Gastrocnemius medialis (tissue), 4 donors: ENCODE measurements around the gene RSPH6A.

ENCODE experiments used
- POLR2A ChIP-seq, 2 donors: fragments of 450-650 bp; IDR thresholded peaks; one replicate each; pipeline ENCODE4 v1.6.1; 2017; ENCODE audit warnings: antibody characterized with exemption in 2 of 2, mild to moderate bottlenecking in 2 of 2, moderate library complexity in 2 of 2
- TF ChIP-seq, protein P1 (sequence below), 5 experiments: fragments of 450-650 bp in 3 of 5; fragments of 200-600 bp in 2 of 5; sonication (generic) in 2 of 5; IDR thresholded peaks in 4 of 5; conservative IDR thresholded peaks in 1 of 5; 1 replicate in 4 of 5; 2 replicates in 1 of 5; pipeline ENCODE4 v1.5.1; 2016 to 2019; ENCODE audit warnings: antibody characterized with exemption in 5 of 5, mild to moderate bottlenecking in 3 of 5, moderate library complexity in 3 of 5

DNA sequence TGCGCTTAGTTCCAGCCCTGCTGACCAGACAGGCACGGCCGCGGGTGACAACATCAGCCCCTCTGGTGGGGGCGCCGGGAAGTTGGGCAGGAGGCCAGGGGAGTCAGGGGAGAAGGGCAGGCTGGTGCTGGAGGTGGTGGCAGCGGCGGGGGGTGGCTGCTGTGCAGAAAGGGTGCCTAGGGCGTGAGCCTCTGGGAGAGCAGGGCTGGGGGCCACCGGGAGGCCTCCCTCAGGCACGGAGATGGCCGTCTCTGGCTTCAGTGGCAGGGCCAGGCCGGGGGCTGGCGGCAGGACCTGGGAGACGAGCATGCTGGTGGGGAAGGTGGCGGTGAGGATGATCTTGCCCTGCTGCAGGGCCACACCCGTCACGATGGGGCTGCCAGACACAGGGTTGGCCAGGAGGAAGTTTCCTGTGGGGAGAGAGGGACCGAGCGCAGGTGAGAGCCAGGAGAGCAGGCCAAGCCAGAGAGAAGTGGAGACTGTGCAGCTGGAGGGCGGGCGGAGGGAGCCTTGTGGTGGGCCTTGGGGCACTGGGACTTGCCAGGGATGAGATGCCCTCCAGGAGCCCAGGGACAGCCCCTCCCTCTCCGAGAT is 49.3 kb downstream of the RSPH6A start:
- TF ChIP-seq, protein P1, sequence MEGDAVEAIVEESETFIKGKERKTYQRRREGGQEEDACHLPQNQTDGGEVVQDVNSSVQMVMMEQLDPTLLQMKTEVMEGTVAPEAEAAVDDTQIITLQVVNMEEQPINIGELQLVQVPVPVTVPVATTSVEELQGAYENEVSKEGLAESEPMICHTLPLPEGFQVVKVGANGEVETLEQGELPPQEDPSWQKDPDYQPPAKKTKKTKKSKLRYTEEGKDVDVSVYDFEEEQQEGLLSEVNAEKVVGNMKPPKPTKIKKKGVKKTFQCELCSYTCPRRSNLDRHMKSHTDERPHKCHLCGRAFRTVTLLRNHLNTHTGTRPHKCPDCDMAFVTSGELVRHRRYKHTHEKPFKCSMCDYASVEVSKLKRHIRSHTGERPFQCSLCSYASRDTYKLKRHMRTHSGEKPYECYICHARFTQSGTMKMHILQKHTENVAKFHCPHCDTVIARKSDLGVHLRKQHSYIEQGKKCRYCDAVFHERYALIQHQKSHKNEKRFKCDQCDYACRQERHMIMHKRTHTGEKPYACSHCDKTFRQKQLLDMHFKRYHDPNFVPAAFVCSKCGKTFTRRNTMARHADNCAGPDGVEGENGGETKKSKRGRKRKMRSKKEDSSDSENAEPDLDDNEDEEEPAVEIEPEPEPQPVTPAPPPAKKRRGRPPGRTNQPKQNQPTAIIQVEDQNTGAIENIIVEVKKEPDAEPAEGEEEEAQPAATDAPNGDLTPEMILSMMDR (IDR thresholded peaks at IDR 0.05 in 4 of 5, conservative IDR thresholded peaks at IDR 0.05 in 1 of 5): no peak
- TF ChIP-seq POLR2A (IDR thresholded peaks at IDR 0.05): no peak
